K562 (cell line): ENCODE data around the gene TTC24. TPM values are rescaled to one million over a fixed set of nuclear protein-coding genes. Genes with fewer than 3 reads are reported as not detected.

Experiments
- ATAC-seq: fragments of 200-7000 bp; cut with Tn5 transposase; 3 replicates; pipeline ENCODE4 v1.9.1; 2020; ENCODE audit warnings: moderate library complexity
- BruUV-seq: library from RNA; stranded (reverse); fragments of 400-500 nt; replicated peaks from 2 replicates; lab custom pipeline; 2021; lab: Mats Ljungman, UMichigan
- CTCF ChIA-PET: fragments of 300-600 bp; formaldehyde crosslinking; extraction: SDS; loops from one replicate; lab custom pipeline; 2021; ENCODE audit warnings: low intra/inter-chr PET ratio; lab: Yijun Ruan, JAX
- POLR2A ChIA-PET: fragments of 300-600, 350-650 bp; sonication (Branson Sonifier 250); formaldehyde crosslinking; extraction: SDS; loops from one replicate; lab custom pipeline; 2021; ENCODE audit warnings: antibody characterized with exemption, inconsistent platforms; lab: Yijun Ruan, JAX
- DNase-seq, 4 experiments: peaks; one replicate each; pipeline versions ENCODE4 v3.0.0 to v3.0.0-alpha.2; 2011 to 2018; ENCODE audit warnings: low spot score in 3 of 4, mixed read lengths in 3 of 4; ENCODE audit errors: extremely low read depth in 1 of 4
- FAIRE-seq: peaks from 2 replicates; lab custom pipeline; 2011; peaks lifted over from hg19 to GRCh38; lab: Jason Lieb, UNC
- H2AFZ ChIP-seq: 2 replicates; pipeline ENCODE4 v1.6.0; 2011; ENCODE audit warnings: low read depth, low read length, control low read depth, inconsistent platforms
- H3K27ac ChIP-seq: fragments of 200-600 bp; 3 replicates; pipeline ENCODE4 v1.8.0; 2011; ENCODE audit warnings: low read depth, mild to moderate bottlenecking, control low read depth, inconsistent platforms, low read length, moderate library complexity, mixed read lengths; ENCODE audit errors: extremely low read depth
- H3K27me3 ChIP-seq, 2 experiments: fragments of 300-600 bp in 1 of 2; 2 replicates in 1 of 2; 3 replicates in 1 of 2; pipeline versions ENCODE4 v1.6.0 to v1.8.0; 2011; ENCODE audit warnings: inconsistent platforms in 2 of 2, low read length in 2 of 2, mild to moderate bottlenecking in 1 of 2, mixed read lengths in 1 of 2, moderate library complexity in 1 of 2; ENCODE audit not compliant: control insufficient read depth in 2 of 2, insufficient read depth in 2 of 2
- H3K36me3 ChIP-seq: fragments of 300-600 bp; 3 replicates; pipeline ENCODE4 v1.8.0; 2011; ENCODE audit warnings: mild to moderate bottlenecking, low read length, inconsistent platforms; ENCODE audit not compliant: control insufficient read depth, insufficient read depth
- H3K4me1 ChIP-seq, 2 experiments: fragments of 200-600 bp in 1 of 2; replicated peaks in 1 of 2; 2 replicates in 1 of 2; 3 replicates in 1 of 2; pipeline versions ENCODE4 v1.5.1 to v1.8.0; 2011; ENCODE audit warnings: inconsistent platforms in 2 of 2, low read length in 2 of 2, mild to moderate bottlenecking in 1 of 2, mixed read lengths in 1 of 2, moderate library complexity in 1 of 2; ENCODE audit not compliant: control insufficient read depth in 2 of 2, insufficient read depth in 2 of 2
- H3K4me2 ChIP-seq: 2 replicates; pipeline ENCODE4 v1.6.1; 2011; ENCODE audit warnings: low read length, control low read depth, inconsistent platforms, mixed read lengths; ENCODE audit not compliant: insufficient read depth
- H3K4me3 ChIP-seq: fragments of 200-600 bp; sonication (generic), shearing (Covaris generic); 2 replicates; pipeline ENCODE4 v1.5.1; 2016; ENCODE audit warnings: control low read depth, inconsistent platforms
- H3K79me2 ChIP-seq: fragments of 200-600 bp; 3 replicates; pipeline ENCODE4 v1.8.0; 2011; ENCODE audit warnings: low read length, inconsistent platforms; ENCODE audit not compliant: control insufficient read depth, insufficient read depth
- H3K9ac ChIP-seq, 2 experiments: 2 replicates each; pipeline versions ENCODE4 v1.6.0 to v1.6.1; 2011; ENCODE audit warnings: low read depth in 2 of 2, low read length in 2 of 2, control low read depth in 1 of 2, inconsistent platforms in 1 of 2, mild to moderate bottlenecking in 1 of 2, mixed read lengths in 1 of 2; ENCODE audit not compliant: insufficient read depth in 1 of 2
- H3K9me1 ChIP-seq: one replicate; pipeline ENCODE4 v1.6.0; 2011; ENCODE audit warnings: inconsistent platforms, mild to moderate bottlenecking, low read length, moderate library complexity; ENCODE audit not compliant: control insufficient read depth, insufficient read depth
- H3K9me3 ChIP-seq: replicated peaks from 2 replicates; pipeline ENCODE4 v1.5.1; 2011; ENCODE audit warnings: low read depth, low read length, inconsistent platforms; ENCODE audit not compliant: control insufficient read depth, insufficient read depth
- H4K20me1 ChIP-seq: replicated peaks from 2 replicates; pipeline ENCODE4 v1.6.1; 2011; ENCODE audit warnings: low read length, inconsistent platforms, mixed read lengths; ENCODE audit not compliant: control insufficient read depth, insufficient read depth
- ARID3B ChIP-seq: fragments of 250-450 bp; sonication (Bioruptor Pico); IDR thresholded peaks from 2 replicates; pipeline ENCODE4 v1.4.0; 2020; ENCODE audit warnings: borderline replicate concordance
- BHLHE40 ChIP-seq: IDR thresholded peaks from 2 replicates; pipeline ENCODE4 v1.6.1; 2011; ENCODE audit warnings: low read length, improper control_type of control experiment
- BRF1 ChIP-seq: IDR thresholded peaks from 3 replicates; pipeline ENCODE4 v1.6.1; 2011; ENCODE audit warnings: borderline replicate concordance, mild to moderate bottlenecking; ENCODE audit not compliant: insufficient read length; ENCODE audit errors: extremely low read depth
- CTBP1 ChIP-seq: fragments of 450-650 bp; IDR thresholded peaks from 2 replicates; pipeline ENCODE4 v1.6.1; 2016; ENCODE audit warnings: borderline replicate concordance
- ESRRA ChIP-seq: fragments of 450-650 bp; IDR thresholded peaks from 2 replicates; pipeline ENCODE4 v1.6.1; 2014; ENCODE audit warnings: low read depth, mild to moderate bottlenecking, moderate library complexity, borderline replicate concordance
- PRPF4 ChIP-seq: fragments of 200-400 bp; formaldehyde crosslinking; IDR thresholded peaks from one replicate; pipeline ENCODE4 v1.6.1; 2017; ENCODE audit warnings: low read length, low read depth, mild to moderate bottlenecking; ENCODE audit not compliant: insufficient read depth, poor library complexity, severe bottlenecking
- TGIF2 ChIP-seq: sonication (generic); formaldehyde crosslinking; IDR thresholded peaks from 2 replicates; pipeline ENCODE4 v1.8.1; 2022; ENCODE audit warnings: mild to moderate bottlenecking, missing genetic modification reagents, moderate library complexity
- TOE1 ChIP-seq, 2 experiments: fragments of 450-650 bp in 1 of 2; sonication (generic) in 1 of 2; formaldehyde crosslinking in 1 of 2; IDR thresholded peaks; 2 replicates each; pipeline versions ENCODE4 v1.7.1 to v1.8.0; 2016 to 2022; ENCODE audit warnings: borderline replicate concordance in 2 of 2, mild to moderate bottlenecking in 2 of 2, antibody characterized with exemption in 1 of 2, inconsistent platforms in 1 of 2, low read depth in 1 of 2, missing genetic modification reagents in 1 of 2, moderate library complexity in 1 of 2
- ZBTB40 ChIP-seq, 2 experiments: fragments of 450-650 bp in 1 of 2; sonication (generic) in 1 of 2; formaldehyde crosslinking in 1 of 2; IDR thresholded peaks; 2 replicates each; pipeline versions ENCODE4 v1.7.1 to v1.9.0; 2016 to 2022; ENCODE audit warnings: inconsistent platforms in 1 of 2, mild to moderate bottlenecking in 1 of 2, missing genetic modification reagents in 1 of 2
- ZNF133 ChIP-seq: fragments of 250-450 bp; sonication (Bioruptor Pico); IDR thresholded peaks from 2 replicates; pipeline ENCODE4 v1.4.0; 2020; ENCODE audit warnings: mild to moderate bottlenecking
- ZNF830 ChIP-seq: fragments of 250-450 bp; sonication (Bioruptor Pico); IDR thresholded peaks from 2 replicates; pipeline ENCODE4 v1.5.0; 2021; ENCODE audit warnings: mild to moderate bottlenecking
- WGBS: fragments of 100-300 bp; shearing (Covaris generic); methylation state at CpG from one replicate; pipeline ENCODE4 v1.1.6; 2016; ENCODE audit warnings: low coverage, mixed read lengths; ENCODE audit not compliant: insufficient coverage; ENCODE audit errors: missing lambda C conversion rate; 5-methylcytosine and 5-hydroxymethylcytosine counted together
- in situ Hi-C: fragments of 300-500 bp; cut with MboI; formaldehyde crosslinking; loops from 4 replicates; pipeline ENCODE4 v1.15.0; 2018; ENCODE audit warnings: inconsistent platforms, mixed read lengths
- intact Hi-C: fragments of 100-400 bp; cut with micrococcal nuclease; formaldehyde crosslinking; loops from 2 replicates; pipeline ENCODE4 v1.14.2; 2022
- polyA plus RNA-seq, 8 experiments: library from polyadenylated mRNA; depleted of rRNA in 4 of 8; stranded (reverse) in 5 of 8; unstranded in 3 of 8; fragments of >200 nt; fragmentation: Nextera tagmentation in 2 of 8; fragmentation: Illumina TruSeq in 1 of 8; extraction: Ambion mirVana in 2 of 8; extraction: Trizol in 1 of 8; gene quantifications; 2 replicates each; pipeline versions ENCODE4 v1.2.1 to v1.2.3, GENCODE V29; 2011 to 2014; ENCODE audit warnings: inconsistent platforms in 1 of 8, missing spikeins in 1 of 8
- total RNA-seq, 7 experiments: library from RNA; depleted of rRNA in 6 of 7; stranded (reverse); fragments of >200 nt in 6 of 7; fragmentation: Illumina TruSeq in 2 of 7; extraction: Trizol in 2 of 7; gene quantifications; 2 replicates each; pipeline versions ENCODE4 v1.2.1 to v1.2.3, GENCODE V29; 2011 to 2021; ENCODE audit warnings: low replicate concordance in 1 of 7

Gene TTC24
- total and polyA plus RNA-seq, 9 of the 15 experiments (the other 6 are each of a cell fraction or from before 2014, with no cell fraction given), result not detected

- Histone ChIP-seq H3K4me1 (no peaks in the 10 kb centered on the region), H3K36me3 (peaks cover 42% of the 10 kb centered on the region), H3K4me2 (no peak overlapping the region), H3K9me1 (no peaks in the 10 kb centered on the region), H3K9me3 (no peaks in the 10 kb centered on the region; the same call in 1 of the 2 replicates), H3K9ac (0 out of 4 replicates have a peak overlapping the region, but pooled peaks of 1 of the 2 experiments have one; percentile 37), H3K4me3 (no peak overlapping the region), H2AFZ (no peak overlapping the region), H3K27ac (no peak overlapping the region), H3K79me2 (no peaks in the 10 kb centered on the region), H3K27me3 (no peaks in the 10 kb centered on the region), H4K20me1 (no peaks in the 10 kb centered on the region; the same call in 1 of the 2 replicates)
- CTCF ChIA-PET, result no interaction called here
- BruUV-seq, result no TSS peak
- in situ Hi-C loops (no loop called here), intact Hi-C loops (loop anchor here (10.0 kb wide), 1 partner anchor 56 kb away; no protein-coding TSS in a partner anchor)
- 51% methylated on average over 2 of the region's 2 CpGs for WGBS
- POLR2A ChIA-PET, result interaction anchor here (0.6 to 1.7 kb wide), 5 partner anchors 9 to 57 kb away, joined by 3 to 7 read pairs (median 3); no protein-coding TSS in a partner anchor
- ATAC-seq, result no peak
- no peak for DNase-seq
- no peak for FAIRE-seq
- TF ChIP-seq ZNF830 (CRISPR knock-in tag) (no peak), BHLHE40 (no peak), PRPF4 (no peak), ESRRA (no peak), ARID3B (CRISPR knock-in tag) (no peak), CTBP1 (no peak), TGIF2 (CRISPR knock-in tag) (no peak), ZNF133 (CRISPR knock-in tag) (no peak), ZBTB40 (IDR thresholded peaks at IDR 0.05) (no peak), ZBTB40 (CRISPR knock-in tag; IDR thresholded peaks at IDR 0.05) (no peak), BRF1 (no peak), TOE1 (IDR thresholded peaks at IDR 0.05; ENCODE audit: borderline replicate concordance) (no peak), TOE1 (CRISPR knock-in tag; IDR thresholded peaks at IDR 0.05; ENCODE audit: borderline replicate concordance, low read depth) (no peak)
Observed at GRCh38 chr1:156540955-156541354, 38.6 kb upstream of the TTC24 start.
